PC-3 (cell line): ENCODE results near the gene RFX1. TPM values are rescaled to one million over a fixed set of nuclear protein-coding genes. Genes with fewer than 3 reads are reported as not detected.

Source experiments
- ATAC-seq: fragments of 200-7000 bp; cut with Tn5 transposase; 2 replicates; pipeline ENCODE4 v1.9.1; 2020; ENCODE audit warnings: mild to moderate bottlenecking, moderate library complexity
- BruUV-seq: library from RNA; stranded (reverse); fragments of 400-500 nt; replicated peaks from 2 replicates; lab custom pipeline; 2021; lab: Mats Ljungman, UMichigan
- CTCF ChIA-PET: fragments of 300-600 bp; sonication (Branson Sonifier 250); formaldehyde crosslinking; loops from one replicate; lab custom pipeline; 2022; ENCODE audit warnings: antibody characterized with exemption; lab: Charles Lee
- POLR2A ChIA-PET: fragments of 300-600 bp; sonication (Branson Sonifier 250); formaldehyde crosslinking; loops from one replicate; lab custom pipeline; 2022; ENCODE audit warnings: antibody characterized with exemption; ENCODE audit not compliant: unreplicated experiment; lab: Charles Lee
- DNase-seq: peaks from one replicate; pipeline ENCODE4 v3.0.0-alpha.2; 2015
- H2AFZ ChIP-seq: fragments of 300-600 bp; sonication (generic); 2 replicates; pipeline ENCODE4 v1.6.0; 2016; ENCODE audit warnings: antibody characterized with exemption, low read length
- H3F3A ChIP-seq: fragments of 300-600 bp; sonication (generic); one replicate; pipeline ENCODE4 v1.6.0; 2017; ENCODE audit warnings: antibody characterized with exemption, low read length, control low read depth, mild to moderate bottlenecking; ENCODE audit not compliant: unreplicated experiment
- H3K27ac ChIP-seq: fragments of 300-600 bp; sonication (generic); 2 replicates; pipeline ENCODE4 v1.5.1; 2016; ENCODE audit warnings: mild to moderate bottlenecking, low read length
- H3K27me3 ChIP-seq: fragments of 300-600 bp; sonication (generic); 2 replicates; pipeline ENCODE4 v1.6.1; 2016; ENCODE audit warnings: low read length, mixed read lengths
- H3K36me3 ChIP-seq: fragments of 300-600 bp; sonication (generic); 2 replicates; pipeline ENCODE4 v1.6.1; 2016; ENCODE audit warnings: low read depth, mixed run types, low read length, mixed read lengths
- H3K4me1 ChIP-seq: fragments of 300-600 bp; sonication (generic); 2 replicates; pipeline ENCODE4 v1.5.1; 2016; ENCODE audit warnings: low read length; ENCODE audit not compliant: insufficient read depth
- H3K4me2 ChIP-seq: fragments of 300-600 bp; sonication (generic); 2 replicates; pipeline ENCODE4 v1.6.0; 2016; ENCODE audit warnings: low read length
- H3K4me3 ChIP-seq: fragments of 300-600 bp; sonication (generic); 2 replicates; pipeline ENCODE4 v1.5.1; 2016; ENCODE audit warnings: mild to moderate bottlenecking, low read length, mixed read lengths
- H3K79me2 ChIP-seq: fragments of 300-600 bp; sonication (generic); 2 replicates; pipeline ENCODE4 v1.6.1; 2017; ENCODE audit warnings: low read length, mixed read lengths
- H3K9ac ChIP-seq: fragments of 300-600 bp; sonication (generic); 2 replicates; pipeline ENCODE4 v1.6.0; 2016; ENCODE audit warnings: mild to moderate bottlenecking, low read length
- H3K9me2 ChIP-seq: fragments of 300-600 bp; sonication (generic); replicated peaks from 2 replicates; pipeline ENCODE4 v1.6.1; 2016; ENCODE audit warnings: mixed run types, low read length, mixed read lengths
- H3K9me3 ChIP-seq: fragments of 300-600 bp; sonication (generic); 2 replicates; pipeline ENCODE4 v1.6.1; 2016; ENCODE audit warnings: low read length, mixed read lengths
- H4K20me1 ChIP-seq: fragments of 300-600 bp; sonication (generic); 2 replicates; pipeline ENCODE4 v1.6.1; 2016; ENCODE audit warnings: low read length, mixed read lengths
- EZH2 ChIP-seq: fragments of 300-600 bp; sonication (generic); IDR thresholded peaks from one replicate; pipeline ENCODE4 v1.6.1; 2017; ENCODE audit warnings: antibody characterized with exemption, mild to moderate bottlenecking, low read length; ENCODE audit not compliant: unreplicated experiment
- EZH2phosphoT487 ChIP-seq: fragments of 300-600 bp; sonication (generic); IDR thresholded peaks from 2 replicates; pipeline ENCODE4 v1.6.1; 2018; ENCODE audit warnings: mild to moderate bottlenecking, antibody characterized with exemption, low read length, borderline replicate concordance
- intact Hi-C: fragments of 100-400 bp; cut with micrococcal nuclease; formaldehyde crosslinking; loops from 2 replicates; pipeline ENCODE4 v1.9.0; 2023
- total RNA-seq: library from RNA; depleted of rRNA; stranded (reverse); fragments of >200 nt; gene quantifications from 2 replicates; pipeline ENCODE4 v1.2.3, GENCODE V29; 2014
- TF ChIP-seq, protein P1 (sequence below): fragments of 300-600 bp; sonication (generic); conservative IDR thresholded peaks from 2 replicates; pipeline ENCODE4 v1.5.1; 2017; ENCODE audit warnings: antibody characterized with exemption, low read depth, mild to moderate bottlenecking, low read length

RFX1 gene
- total RNA-seq, 1 experiment from 2014 or later = 7.5 TPM

DNA sequence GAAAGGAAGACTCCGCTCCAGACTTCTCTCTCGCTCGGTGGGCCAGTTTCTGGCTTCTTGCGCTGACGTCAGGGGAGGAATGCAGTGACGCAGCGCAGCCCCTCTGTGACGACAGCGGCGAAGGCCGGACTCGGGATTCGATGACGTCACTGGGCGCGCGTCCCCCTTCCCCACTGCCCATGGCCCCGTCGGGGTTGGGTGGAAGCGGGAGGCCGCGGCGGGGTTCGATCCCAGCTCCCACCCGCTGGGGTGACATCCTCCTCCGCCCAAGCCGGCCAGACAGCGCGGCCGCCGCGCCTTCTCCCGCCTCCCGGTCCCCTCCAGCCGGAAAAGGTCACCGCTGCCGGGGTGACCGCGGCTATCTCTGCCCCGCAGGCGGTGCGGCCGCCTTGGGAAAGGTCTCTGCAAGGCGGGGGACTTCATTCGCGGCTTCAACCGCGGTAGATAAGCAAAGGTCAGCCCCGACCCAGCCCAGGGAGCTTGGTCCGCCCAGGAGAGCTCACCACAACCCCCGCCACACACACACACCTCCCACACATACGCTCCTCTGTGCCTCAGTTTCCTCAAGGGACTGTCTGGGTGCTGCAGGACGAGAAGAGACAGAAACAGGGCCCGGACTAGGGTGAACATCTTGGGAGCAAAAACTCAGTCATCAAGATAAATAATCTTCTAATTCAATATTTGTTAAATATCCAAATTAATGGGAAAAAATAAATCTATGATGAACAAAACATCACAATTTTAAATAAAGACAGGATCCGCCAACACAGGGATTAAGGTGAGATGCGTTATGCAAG is 844 bp upstream of the RFX1 start:
- Histone ChIP-seq H3K27ac (peak overlapping the region; percentile 91), H3K9ac (peak overlapping the region; percentile 98), H4K20me1 (no peaks in the 10 kb centered on the region), H3K4me3 (peak overlapping the region; percentile 84), H3K79me2 (peaks cover 27% of the 10 kb centered on the region), H3F3A (peaks cover 7% of the 10 kb centered on the region), H3K4me2 (peak overlapping the region; percentile 85), H3K36me3 (no peaks in the 10 kb centered on the region), H3K9me3 (no peaks in the 10 kb centered on the region), H3K27me3 (no peaks in the 10 kb centered on the region), H3K9me2 (no peaks in the 10 kb centered on the region), H2AFZ (peak overlapping the region; percentile 97), H3K4me1 (peaks cover 13% of the 10 kb centered on the region)
- intact Hi-C loops = loop anchor here (2.0 kb wide), 1 partner anchor 74 kb away; no protein-coding TSS in a partner anchor
- TF ChIP-seq EZH2phosphoT487 (no peak), EZH2 (no peak)
- TF ChIP-seq, protein P1, sequence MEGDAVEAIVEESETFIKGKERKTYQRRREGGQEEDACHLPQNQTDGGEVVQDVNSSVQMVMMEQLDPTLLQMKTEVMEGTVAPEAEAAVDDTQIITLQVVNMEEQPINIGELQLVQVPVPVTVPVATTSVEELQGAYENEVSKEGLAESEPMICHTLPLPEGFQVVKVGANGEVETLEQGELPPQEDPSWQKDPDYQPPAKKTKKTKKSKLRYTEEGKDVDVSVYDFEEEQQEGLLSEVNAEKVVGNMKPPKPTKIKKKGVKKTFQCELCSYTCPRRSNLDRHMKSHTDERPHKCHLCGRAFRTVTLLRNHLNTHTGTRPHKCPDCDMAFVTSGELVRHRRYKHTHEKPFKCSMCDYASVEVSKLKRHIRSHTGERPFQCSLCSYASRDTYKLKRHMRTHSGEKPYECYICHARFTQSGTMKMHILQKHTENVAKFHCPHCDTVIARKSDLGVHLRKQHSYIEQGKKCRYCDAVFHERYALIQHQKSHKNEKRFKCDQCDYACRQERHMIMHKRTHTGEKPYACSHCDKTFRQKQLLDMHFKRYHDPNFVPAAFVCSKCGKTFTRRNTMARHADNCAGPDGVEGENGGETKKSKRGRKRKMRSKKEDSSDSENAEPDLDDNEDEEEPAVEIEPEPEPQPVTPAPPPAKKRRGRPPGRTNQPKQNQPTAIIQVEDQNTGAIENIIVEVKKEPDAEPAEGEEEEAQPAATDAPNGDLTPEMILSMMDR = no peak
- no peak for DNase-seq
- CTCF ChIA-PET = interaction anchor here (1.0 kb wide), 1 partner anchor 25 kb away, joined by 3 read pairs; the partner anchor contains the start of gene IL27RA
- ATAC-seq = peak; percentile 27
- POLR2A ChIA-PET = interaction anchor here (0.6 to 1.1 kb wide), 5 partner anchors 15 to 211 kb away, joined by 3 to 4 read pairs (median 3); partner anchors contain the start of genes DCAF15 and ZSWIM4
- BruUV-seq = TSS peak; percentile 84

DNA sequence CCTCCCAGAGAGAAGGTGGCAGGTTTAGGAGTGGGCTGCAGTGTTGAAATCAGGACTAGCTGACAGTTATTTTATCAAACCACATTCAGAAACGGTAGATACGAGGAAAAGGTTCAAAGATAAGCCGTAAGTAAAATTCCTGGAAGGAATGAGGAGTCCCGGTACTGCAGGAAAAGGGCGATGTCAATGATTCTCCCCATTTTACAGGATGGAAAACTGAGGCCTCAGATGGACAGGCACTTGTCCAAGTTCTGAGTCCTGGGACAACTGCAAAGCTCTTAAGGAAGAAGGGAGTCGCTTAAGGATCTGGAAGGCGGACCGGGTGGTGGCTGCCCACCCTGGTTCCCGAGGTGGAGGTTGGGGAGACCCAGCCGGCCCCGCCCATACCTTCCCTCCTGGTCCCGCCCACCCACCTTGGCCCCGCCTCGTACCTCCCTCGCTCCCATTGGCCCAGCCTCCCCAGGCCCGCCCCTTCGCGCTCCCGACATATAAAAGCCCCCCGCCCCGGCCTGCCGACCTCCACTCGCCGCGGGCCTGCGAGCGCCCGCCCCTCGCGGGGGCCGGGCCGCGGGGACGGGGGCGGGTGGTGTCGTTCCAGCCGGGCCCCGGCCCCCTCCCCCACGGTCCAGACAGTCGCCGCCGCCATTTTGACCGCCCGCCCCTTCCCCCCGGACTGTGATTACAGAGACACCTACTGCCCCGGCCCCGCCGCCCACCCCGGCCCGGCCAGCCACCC is 603 bp downstream of the RFX1 start:
- POLR2A ChIA-PET = interaction anchor here (1.1 kb wide), 1 partner anchor 210 kb away, joined by 3 read pairs; the partner anchor contains the start of gene ZSWIM4
- BruUV-seq = TSS peak; percentile 64
- no peaks in the 10 kb centered on the region for H3K27me3 ChIP-seq

More for the DNA sequence above, 603 bp downstream of the RFX1 start:
- H3K27ac ChIP-seq = peak overlapping the region; percentile 91
- no peaks in the 10 kb centered on the region for H4K20me1 ChIP-seq
- H3K9me2 ChIP-seq = no peaks in the 10 kb centered on the region
- DNase-seq (peak; percentile 91), ATAC-seq (peak; percentile 53)
- peaks cover 7% of the 10 kb centered on the region for H3F3A ChIP-seq
- peaks cover 13% of the 10 kb centered on the region for H3K4me1 ChIP-seq
- H3K4me2 ChIP-seq = peak overlapping the region; percentile 85
- TF ChIP-seq EZH2phosphoT487 (no peak), EZH2 (no peak)
- TF ChIP-seq, protein P1 = no peak
- no peaks in the 10 kb centered on the region for H3K9me3 ChIP-seq
- peak overlapping the region; percentile 84 for H3K4me3 ChIP-seq
- peak overlapping the region; percentile 97 for H2AFZ ChIP-seq
- no peaks in the 10 kb centered on the region for H3K36me3 ChIP-seq
- intact Hi-C loops = loop anchor here (2.0 kb wide), 1 partner anchor 75 kb away; no protein-coding TSS in a partner anchor
- peaks cover 34% of the 10 kb centered on the region for H3K79me2 ChIP-seq
- peak overlapping the region; percentile 98 for H3K9ac ChIP-seq
- CTCF ChIA-PET = interaction anchor here (1.0 kb wide), 1 partner anchor 26 kb away, joined by 3 read pairs; the partner anchor contains the start of gene IL27RA
